Activated T-cell treated with anti-CD3 and anti-CD28 coated beads for 1 hour (primary cell): ENCODE data around the gene ZMYND11.
"Not testable (repeated sequence)": the region's sequence is repeated elsewhere in the genome, so short reads cannot be mapped to it uniquely, and the experiment has no call there.

ENCODE experiments used
- DNase-seq: peaks from one replicate; pipeline ENCODE4 v3.0.0-alpha.2; 2020; ENCODE audit warnings: low read depth

The ZMYND11 gene

GRCh38 chr10:283140-283479, 147.9 kb downstream of the ZMYND11 start:
- DNase-seq = no peak

- no peak for DNase-seq
These were observed 148.7 kb downstream of the ZMYND11 start for GRCh38 chr10:283916-284356.

GRCh38 chr10:285216-285615, 150.0 kb downstream of the ZMYND11 start:
- DNase-seq = no peak

- DNase-seq = no peak
These were observed 151.9 kb downstream of the ZMYND11 start for GRCh38 chr10:287026-287709.

GRCh38 chr10:287814-288213, 152.6 kb downstream of the ZMYND11 start:
- no peak for DNase-seq

- no peak for DNase-seq
These were observed 153.3 kb downstream of the ZMYND11 start for GRCh38 chr10:288316-289200.

- DNase-seq = no peak
These were observed 154.3 kb downstream of the ZMYND11 start for GRCh38 chr10:289581-289980.

GRCh38 chr10:290026-290725, 154.9 kb downstream of the ZMYND11 start:
- DNase-seq = no peak

- DNase-seq = no peak
These were observed 158.4 kb downstream of the ZMYND11 start for GRCh38 chr10:293636-294035.

GRCh38 chr10:297567-297966, 162.3 kb downstream of the ZMYND11 start:
- DNase-seq = no peak

GRCh38 chr10:298033-298432, 162.8 kb downstream of the ZMYND11 start:
- no peak for DNase-seq

GRCh38 chr10:299512-299911, 164.3 kb downstream of the ZMYND11 start:
- DNase-seq = no peak

GRCh38 chr10:299969-300368, 164.7 kb downstream of the ZMYND11 start:
- no peak for DNase-seq

GRCh38 chr10:300580-300979, 165.3 kb downstream of the ZMYND11 start:
- not testable (repeated sequence) for DNase-seq

- no peak for DNase-seq
These were observed 166.3 kb downstream of the ZMYND11 start for GRCh38 chr10:301536-301935.
